Motor neuron (in vitro differentiated cells): ENCODE data around the gene TMEM212. TPM values are rescaled to one million over a fixed set of nuclear protein-coding genes. Genes with fewer than 3 reads are reported as not detected.
A peak's percentile ranks its signal among the peaks of the same experiment; 100 is the strongest.
"Not testable (repeated sequence)": the region's sequence is repeated elsewhere in the genome, so short reads cannot be mapped to it uniquely, and the experiment has no call there.

Experiments used
- ATAC-seq, 8 experiments: fragments of 200-7000 bp; cut with Tn5 transposase; replicated peaks in 6 of 8; 2 replicates each; pipeline ENCODE4 v1.8.0; 2021; ENCODE audit warnings: mild to moderate bottlenecking in 8 of 8, moderate library complexity in 8 of 8
- H3K27ac ChIP-seq, 2 donors: fragments of 250-450 bp; sonication (Bioruptor Pico); 2 replicates each; pipeline ENCODE4 v1.9.0; 2021; ENCODE audit warnings: antibody characterized with exemption in 2 of 2, mild to moderate bottlenecking in 2 of 2, moderate library complexity in 1 of 2
- H3K4me1 ChIP-seq, 2 donors: fragments of 250-450 bp; sonication (Bioruptor Pico); replicated peaks in 1 of 2; 2 replicates each; pipeline ENCODE4 v1.6.1; 2021; ENCODE audit warnings: antibody characterized with exemption in 2 of 2, mild to moderate bottlenecking in 2 of 2, moderate library complexity in 1 of 2
- H3K4me3 ChIP-seq, 5 donors: fragments of 250-450 bp; sonication (Bioruptor Pico); 2 replicates each; pipeline ENCODE4 v1.9.0; 2021; ENCODE audit warnings: antibody characterized with exemption in 5 of 5, mild to moderate bottlenecking in 5 of 5, moderate library complexity in 4 of 5
- WGBS, 10 experiments: fragments of 450-650 bp; shearing (Covaris generic); methylation state at CpG; one replicate each; pipeline ENCODE4 v1.0.0; 2022; 5-methylcytosine and 5-hydroxymethylcytosine counted together
- in situ Hi-C, 9 experiments: fragments of 400-800 bp; cut with MboI; loops; one replicate each; pipeline ENCODE4 v1.15.0; 2021; ENCODE audit warnings: low sequenced_read_pairs in 9 of 9, low pct_unique_long_range_greater_than_20kb in 2 of 9; ENCODE audit not compliant: unreplicated experiment in 9 of 9
- total RNA-seq, 8 experiments: library from RNA; unstranded; fragments of 300-600 nt; gene quantifications; 2 replicates each; pipeline versions ENCODE4 v1.2.3 to v1.2.4, GENCODE V29; 2022

Gene TMEM212
- total RNA-seq, 8 experiments from 2014 or later, result 0.19 TPM; not detected in 7

GRCh38 chr3:171854649-171855305 is 11.6 kb downstream of the TMEM212 start:
- Histone ChIP-seq H3K27ac (no peak overlapping the region), H3K4me1 (peaks cover 3 to 23% of the 10 kb centered on the region in 2 donors), H3K4me3 (no peak overlapping the region)
- in situ Hi-C loops, result no loop called here
- WGBS, 10 experiments, result 19 to 90% (median 70%) methylated on average over 1 to 2 of the region's 2 CpGs
- ATAC-seq, result no peak

DNA sequence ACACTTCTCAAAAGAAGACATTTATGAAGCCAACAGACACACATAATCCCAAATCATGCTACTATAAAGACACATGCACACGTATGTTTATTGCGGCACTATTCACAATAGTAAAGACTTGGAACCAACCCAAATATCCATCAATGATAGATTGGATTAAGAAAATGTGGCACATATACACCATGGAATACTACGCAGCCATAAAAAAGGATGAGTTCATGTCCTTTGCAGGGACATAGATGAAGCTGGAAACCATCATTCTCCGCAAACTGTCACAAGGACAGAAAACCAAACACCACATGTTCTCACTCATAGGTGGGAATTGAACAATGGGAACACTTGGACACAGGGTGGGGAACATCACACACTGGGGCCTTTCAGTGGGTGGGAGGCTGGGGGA is 15.6 kb downstream of the TMEM212 start:
- in situ Hi-C loops, ATAC-seq: not testable (repeated sequence)
- 79 to 100% (median 100%) methylated on average over 1 to 3 of the region's 4 CpGs; no CpG with 5 or more reads in 4 of the 10 experiments for WGBS, 10 experiments

DNA sequence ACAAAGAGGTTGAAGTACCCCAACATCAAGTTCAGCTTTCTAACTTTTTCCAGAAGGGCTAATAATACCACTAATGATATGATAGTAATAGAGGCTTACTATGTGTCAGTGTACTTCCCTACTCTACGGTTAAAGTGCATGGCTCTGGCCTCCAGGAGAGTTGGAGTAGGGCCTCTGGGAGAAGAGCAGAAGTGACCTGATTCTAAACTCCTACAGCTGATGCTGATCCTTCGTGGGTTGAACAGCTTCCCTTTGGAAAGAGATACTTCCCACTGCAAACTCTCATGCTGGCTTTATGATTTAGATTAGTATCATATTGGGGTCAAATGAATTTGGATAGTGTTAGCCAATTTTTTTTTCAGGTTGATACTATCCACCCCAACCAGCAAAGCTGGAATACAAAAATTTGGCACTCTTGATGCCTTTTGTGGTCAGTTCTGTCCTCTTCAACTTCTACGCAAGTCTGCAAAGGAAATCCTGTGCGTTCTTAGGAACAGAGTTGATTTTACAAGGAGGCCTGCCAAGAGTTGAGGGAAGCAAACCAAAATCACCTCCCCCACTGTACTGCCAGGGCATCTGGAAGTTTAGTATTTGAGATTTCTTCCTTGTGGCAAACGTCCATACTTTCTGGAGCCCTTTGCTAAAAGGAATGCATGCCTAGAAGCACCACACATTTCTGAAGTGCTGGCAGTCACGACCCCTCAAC is 17.8 kb downstream of the TMEM212 start:
- no peak overlapping the region for H3K4me3 ChIP-seq
- WGBS, 10 experiments, result 15 to 100% (median 83%) methylated on average over 1 to 6 of the region's 6 CpGs; no CpG with 5 or more reads in 1 of the 10 experiments
- peaks cover 2 to 8% of the 10 kb centered on the region in 2 donors for H3K4me1 ChIP-seq
- in situ Hi-C loops, result no loop called here
- no peak overlapping the region for H3K27ac ChIP-seq
- no peak for ATAC-seq

More for the DNA sequence above, 15.6 kb downstream of the TMEM212 start:
- not testable (repeated sequence) for H3K4me3 ChIP-seq, H3K27ac ChIP-seq, H3K4me1 ChIP-seq

- in situ Hi-C loops, result no loop called here
- 44 to 100% (median 91%) methylated on average over 1 to 2 of the region's 2 CpGs for WGBS, 10 experiments
- no peak overlapping the region for H3K27ac ChIP-seq
- peaks cover 2 to 8% of the 10 kb centered on the region in 2 donors for H3K4me1 ChIP-seq
- ATAC-seq, result no peak
- no peak overlapping the region for H3K4me3 ChIP-seq
Observed at GRCh38 chr3:171862392-171862791, 19.2 kb downstream of the TMEM212 start.

GRCh38 chr3:171862993-171863521 is 19.9 kb downstream of the TMEM212 start:
- Histone ChIP-seq H3K4me3 (no peak overlapping the region), H3K4me1 (peaks cover 2 to 8% of the 10 kb centered on the region in 2 donors), H3K27ac (no peak overlapping the region)
- ATAC-seq, result peak in 5 of 8 experiments; percentile 12 to 57 (median 36)
- WGBS, 10 experiments, result 0 to 80% (median 47%) methylated on average over 1 to 11 of the region's 11 CpGs
- in situ Hi-C loops, result no loop called here

- no peak for ATAC-seq
- Histone ChIP-seq H3K4me1 (peaks cover 2 to 8% of the 10 kb centered on the region in 2 donors), H3K4me3 (no peak overlapping the region), H3K27ac (no peak overlapping the region)
- in situ Hi-C loops, result no loop called here
- 69 to 100% (median 80%) methylated on average over 1 to 3 of the region's 3 CpGs; no CpG with 5 or more reads in 1 of the 10 experiments for WGBS, 10 experiments
Observed at GRCh38 chr3:171863920-171864319, 20.8 kb downstream of the TMEM212 start.

DNA sequence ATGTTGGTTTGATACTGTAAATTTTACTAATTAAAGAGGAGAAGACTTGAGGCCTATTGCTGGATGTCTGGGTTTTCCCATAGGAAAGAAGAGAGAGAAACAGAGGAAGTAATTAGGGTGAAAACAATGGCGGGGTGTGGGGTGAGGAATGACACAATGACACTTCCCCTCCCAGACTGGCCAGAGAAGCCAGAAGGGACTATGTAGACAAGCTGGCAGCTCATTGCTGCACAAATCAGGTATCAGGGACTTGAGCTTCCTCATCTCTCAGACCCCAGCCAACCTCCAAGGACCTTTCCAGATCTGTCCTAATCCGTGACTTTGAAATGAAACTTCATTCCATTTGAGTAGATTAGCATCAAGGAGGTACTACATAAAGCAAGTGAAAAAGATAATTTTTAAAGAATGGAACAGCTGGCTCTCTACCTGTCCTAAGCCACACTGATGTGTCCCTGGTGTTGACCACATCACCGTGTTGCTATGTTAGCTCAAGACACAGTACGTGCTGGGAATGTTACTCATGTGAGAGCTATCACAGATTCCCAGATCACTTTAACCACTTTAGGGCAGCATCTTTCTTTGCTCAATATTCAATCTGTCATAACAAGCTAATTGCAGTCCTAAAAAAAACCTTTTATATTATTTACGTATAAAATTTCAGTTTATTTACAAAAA is 22.2 kb downstream of the TMEM212 start:
- Histone ChIP-seq H3K27ac (no peak overlapping the region), H3K4me1 (peaks cover 2 to 8% of the 10 kb centered on the region in 2 donors), H3K4me3 (no peak overlapping the region)
- in situ Hi-C loops, result no loop called here
- 47 to 96% (median 80%) methylated on average over 1 to 5 of the region's 5 CpGs; no CpG with 5 or more reads in 1 of the 10 experiments for WGBS, 10 experiments
- ATAC-seq, result no peak

- peaks cover 2 to 10% of the 10 kb centered on the region in 2 donors for H3K4me1 ChIP-seq
- H3K27ac ChIP-seq, result no peak overlapping the region
- 68 to 100% (median 88%) methylated on average over 1 to 5 of the region's 5 CpGs for WGBS, 10 experiments
- no peak for ATAC-seq
- in situ Hi-C loops, result no loop called here
- H3K4me3 ChIP-seq, result no peak overlapping the region
Observed at GRCh38 chr3:171867981-171868380, 24.8 kb downstream of the TMEM212 start.

DNA sequence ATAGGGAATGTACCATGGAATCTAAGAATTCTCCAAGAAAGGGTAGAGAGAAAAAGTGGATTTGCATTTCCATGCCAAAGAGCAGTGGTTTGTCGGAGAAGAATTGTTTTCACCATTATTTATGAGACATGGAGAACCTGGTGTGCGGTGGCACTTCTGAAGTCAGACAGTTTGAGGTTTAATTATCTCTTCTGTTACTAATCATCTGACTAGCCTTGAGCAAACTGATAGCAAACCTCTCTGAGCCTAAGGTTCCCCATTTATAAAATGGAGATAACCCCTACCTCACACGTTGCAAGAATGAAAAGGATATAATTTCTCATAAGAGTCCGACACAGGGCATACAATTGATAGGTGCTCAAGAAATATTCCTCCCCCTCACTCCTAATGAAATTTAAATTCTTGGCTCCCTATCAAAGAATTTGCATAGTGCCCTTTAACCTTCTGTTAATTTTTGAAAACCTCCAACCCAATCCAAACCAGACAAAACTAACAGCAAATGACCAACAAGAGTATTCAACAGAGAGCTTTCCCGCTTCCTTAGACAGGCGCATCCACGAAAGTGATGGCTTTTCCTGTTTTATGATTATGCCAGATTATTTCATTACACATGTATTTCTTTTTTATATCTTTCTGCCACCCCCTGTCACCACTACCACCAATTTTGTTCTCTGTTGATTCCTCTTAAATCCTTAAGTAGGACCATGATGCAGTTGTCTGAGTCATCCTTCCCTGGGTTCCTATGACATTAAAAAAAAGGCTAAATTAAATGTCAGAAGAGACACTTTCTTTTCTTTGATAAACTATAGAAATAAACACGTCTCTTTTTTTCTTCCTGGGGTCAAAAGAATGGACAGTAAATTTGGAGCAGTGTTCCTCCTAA is 28.5 kb downstream of the TMEM212 start:
- H3K27ac ChIP-seq, result no peak overlapping the region
- WGBS, 10 experiments, result 57 to 87% (median 76%) methylated on average over 1 to 8 of the region's 8 CpGs
- H3K4me3 ChIP-seq, result no peak overlapping the region
- peak in 1 of 8 experiments; percentile 27 for ATAC-seq
- in situ Hi-C loops, result no loop called here
- H3K4me1 ChIP-seq, result peaks cover 7 to 16% of the 10 kb centered on the region in 2 donors

GRCh38 chr3:171873580-171873979 is 30.4 kb downstream of the TMEM212 start:
- Histone ChIP-seq H3K27ac (no peak overlapping the region), H3K4me1 (peaks cover 7 to 16% of the 10 kb centered on the region in 2 donors), H3K4me3 (no peak overlapping the region)
- peak in 4 of 8 experiments; percentile 22 to 62 (median 42) for ATAC-seq
- in situ Hi-C loops, result no loop called here
- 0 to 100% (median 42%) methylated on average over 1 of the region's 1 CpG; no CpG with 5 or more reads in 4 of the 10 experiments for WGBS, 10 experiments

- 0 to 57% (median 20%) methylated on average over 1 to 2 of the region's 2 CpGs; no CpG with 5 or more reads in 5 of the 10 experiments for WGBS, 10 experiments
- no peak overlapping the region for H3K4me3 ChIP-seq
- in situ Hi-C loops, result no loop called here
- peak; percentile 52 to 90 (median 62) for ATAC-seq
- H3K4me1 ChIP-seq, result peaks cover 7 to 16% of the 10 kb centered on the region in 2 donors
- no peak overlapping the region for H3K27ac ChIP-seq
Observed at GRCh38 chr3:171874251-171874681, 31.1 kb downstream of the TMEM212 start.

DNA sequence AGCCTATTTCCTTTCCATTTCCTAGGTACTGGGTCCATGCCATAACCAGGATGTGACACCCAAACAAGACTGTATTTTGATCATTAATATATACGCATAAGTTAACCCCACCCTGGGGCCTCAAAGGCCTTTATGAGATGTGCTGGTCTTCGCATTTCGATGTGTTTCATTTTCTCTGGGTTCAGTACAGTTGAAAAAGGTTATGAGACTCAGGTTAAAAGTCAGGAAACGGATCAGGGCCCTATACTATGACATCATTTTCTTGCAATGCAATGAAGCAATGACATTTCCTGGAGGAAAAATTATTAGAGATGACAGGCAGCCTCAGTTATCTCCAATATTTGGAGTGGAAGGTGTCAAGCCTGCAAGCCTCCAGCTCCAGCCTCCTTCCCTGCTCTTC is 31.7 kb downstream of the TMEM212 start:
- H3K4me1 ChIP-seq, result peaks cover 7 to 16% of the 10 kb centered on the region in 2 donors
- peak in 3 of 8 experiments; percentile 20 to 39 (median 33) for ATAC-seq
- no peak overlapping the region for H3K27ac ChIP-seq
- 39 to 100% (median 74%) methylated on average over 1 to 4 of the region's 4 CpGs; no CpG with 5 or more reads in 2 of the 10 experiments for WGBS, 10 experiments
- H3K4me3 ChIP-seq, result no peak overlapping the region
- in situ Hi-C loops, result no loop called here
